ENCODE data around the gene ZNF512. TPM values are rescaled to one million over a fixed set of nuclear protein-coding genes. Genes with fewer than 3 reads are reported as not detected.

The ZNF512 gene
- total and polyA plus RNA-seq, 9 of the 15 experiments (the other 6 are each of a cell fraction or from before 2014, with no cell fraction given) = 24.7 to 101 (median 65.9) TPM

DNA sequence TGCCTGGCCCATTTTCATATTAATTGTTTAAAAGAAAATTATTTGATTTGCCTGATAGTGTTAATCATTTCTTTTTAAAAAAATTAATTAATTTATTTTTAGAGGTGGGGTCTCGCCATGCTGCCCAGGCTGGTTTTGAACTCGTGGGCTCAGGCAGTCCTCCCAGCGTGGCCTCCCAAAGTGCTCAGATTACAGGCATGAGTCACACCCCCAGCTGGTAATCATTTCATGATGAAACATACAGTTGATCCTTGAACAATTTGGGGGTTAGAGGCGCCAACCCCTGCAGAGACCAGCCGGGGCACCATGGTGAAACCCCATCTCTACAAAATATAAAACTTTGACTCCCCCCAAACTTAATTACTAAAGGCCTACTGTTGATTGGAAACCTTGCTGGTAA, 53.9 kb downstream of the ZNF512 start:
- Histone ChIP-seq H3K9me3 (replicated peaks; ENCODE audit: control insufficient read depth, insufficient read depth, low read depth, low read length) (no peaks in the 10 kb centered on the region), H3K9me1 (ENCODE audit: control insufficient read depth, insufficient read depth, low read length) (no peaks in the 10 kb centered on the region), H3K4me1 (replicated peaks in 1 of 2; ENCODE audit: control insufficient read depth in 2 of 2, insufficient read depth in 2 of 2, low read length in 2 of 2) (no peaks in the 10 kb centered on the region), H3K27me3 (ENCODE audit: control insufficient read depth in 2 of 2, insufficient read depth in 2 of 2, low read length in 2 of 2) (no peaks in the 10 kb centered on the region), H3K4me3 (no peak overlapping the region), H3K27ac (ENCODE audit: extremely low read depth, low read depth, low read length) (no peak overlapping the region), H3K79me2 (ENCODE audit: control insufficient read depth, insufficient read depth, low read length) (no peaks in the 10 kb centered on the region), H3K9ac (ENCODE audit: insufficient read depth in 1 of 2, low read depth in 2 of 2, low read length in 2 of 2) (no peak overlapping the region), H4K20me1 (replicated peaks; ENCODE audit: control insufficient read depth, insufficient read depth, low read length) (no peaks in the 10 kb centered on the region), H2AFZ (ENCODE audit: low read depth, low read length) (no peak overlapping the region), H3K4me2 (ENCODE audit: insufficient read depth, low read length) (no peak overlapping the region), H3K36me3 (ENCODE audit: control insufficient read depth, insufficient read depth, low read length) (peaks cover 84% of the 10 kb centered on the region)
- DNase-seq (ENCODE audit: extremely low read depth in 1 of 4, low spot score in 3 of 4) (no peak), ATAC-seq (no peak), FAIRE-seq (no peak)
- TF ChIP-seq, protein P1, sequence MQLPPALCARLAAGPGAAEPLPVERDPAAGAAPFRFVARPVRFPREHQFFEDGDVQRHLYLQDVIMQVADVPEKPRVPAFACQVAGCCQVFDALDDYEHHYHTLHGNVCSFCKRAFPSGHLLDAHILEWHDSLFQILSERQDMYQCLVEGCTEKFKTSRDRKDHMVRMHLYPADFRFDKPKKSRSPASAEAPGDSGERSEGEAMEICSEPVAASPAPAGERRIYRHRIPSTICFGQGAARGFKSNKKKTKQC (CRISPR knock-in tag; IDR thresholded peaks at IDR 0.05) = no peak
- TF ChIP-seq, protein P2, sequence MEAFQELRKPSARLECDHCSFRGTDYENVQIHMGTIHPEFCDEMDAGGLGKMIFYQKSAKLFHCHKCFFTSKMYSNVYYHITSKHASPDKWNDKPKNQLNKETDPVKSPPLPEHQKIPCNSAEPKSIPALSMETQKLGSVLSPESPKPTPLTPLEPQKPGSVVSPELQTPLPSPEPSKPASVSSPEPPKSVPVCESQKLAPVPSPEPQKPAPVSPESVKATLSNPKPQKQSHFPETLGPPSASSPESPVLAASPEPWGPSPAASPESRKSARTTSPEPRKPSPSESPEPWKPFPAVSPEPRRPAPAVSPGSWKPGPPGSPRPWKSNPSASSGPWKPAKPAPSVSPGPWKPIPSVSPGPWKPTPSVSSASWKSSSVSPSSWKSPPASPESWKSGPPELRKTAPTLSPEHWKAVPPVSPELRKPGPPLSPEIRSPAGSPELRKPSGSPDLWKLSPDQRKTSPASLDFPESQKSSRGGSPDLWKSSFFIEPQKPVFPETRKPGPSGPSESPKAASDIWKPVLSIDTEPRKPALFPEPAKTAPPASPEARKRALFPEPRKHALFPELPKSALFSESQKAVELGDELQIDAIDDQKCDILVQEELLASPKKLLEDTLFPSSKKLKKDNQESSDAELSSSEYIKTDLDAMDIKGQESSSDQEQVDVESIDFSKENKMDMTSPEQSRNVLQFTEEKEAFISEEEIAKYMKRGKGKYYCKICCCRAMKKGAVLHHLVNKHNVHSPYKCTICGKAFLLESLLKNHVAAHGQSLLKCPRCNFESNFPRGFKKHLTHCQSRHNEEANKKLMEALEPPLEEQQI (IDR thresholded peaks at IDR 0.05) = no peak
- TF ChIP-seq SRSF7 (optimal IDR thresholded peaks at IDR 0.05; ENCODE audit: low read depth, low read length) (no peak), KLF10 (CRISPR knock-in tag; IDR thresholded peaks at IDR 0.05) (no peak), OTX1 (CRISPR knock-in tag; IDR thresholded peaks at IDR 0.05) (no peak)
- TF ChIP-seq, protein P3, sequence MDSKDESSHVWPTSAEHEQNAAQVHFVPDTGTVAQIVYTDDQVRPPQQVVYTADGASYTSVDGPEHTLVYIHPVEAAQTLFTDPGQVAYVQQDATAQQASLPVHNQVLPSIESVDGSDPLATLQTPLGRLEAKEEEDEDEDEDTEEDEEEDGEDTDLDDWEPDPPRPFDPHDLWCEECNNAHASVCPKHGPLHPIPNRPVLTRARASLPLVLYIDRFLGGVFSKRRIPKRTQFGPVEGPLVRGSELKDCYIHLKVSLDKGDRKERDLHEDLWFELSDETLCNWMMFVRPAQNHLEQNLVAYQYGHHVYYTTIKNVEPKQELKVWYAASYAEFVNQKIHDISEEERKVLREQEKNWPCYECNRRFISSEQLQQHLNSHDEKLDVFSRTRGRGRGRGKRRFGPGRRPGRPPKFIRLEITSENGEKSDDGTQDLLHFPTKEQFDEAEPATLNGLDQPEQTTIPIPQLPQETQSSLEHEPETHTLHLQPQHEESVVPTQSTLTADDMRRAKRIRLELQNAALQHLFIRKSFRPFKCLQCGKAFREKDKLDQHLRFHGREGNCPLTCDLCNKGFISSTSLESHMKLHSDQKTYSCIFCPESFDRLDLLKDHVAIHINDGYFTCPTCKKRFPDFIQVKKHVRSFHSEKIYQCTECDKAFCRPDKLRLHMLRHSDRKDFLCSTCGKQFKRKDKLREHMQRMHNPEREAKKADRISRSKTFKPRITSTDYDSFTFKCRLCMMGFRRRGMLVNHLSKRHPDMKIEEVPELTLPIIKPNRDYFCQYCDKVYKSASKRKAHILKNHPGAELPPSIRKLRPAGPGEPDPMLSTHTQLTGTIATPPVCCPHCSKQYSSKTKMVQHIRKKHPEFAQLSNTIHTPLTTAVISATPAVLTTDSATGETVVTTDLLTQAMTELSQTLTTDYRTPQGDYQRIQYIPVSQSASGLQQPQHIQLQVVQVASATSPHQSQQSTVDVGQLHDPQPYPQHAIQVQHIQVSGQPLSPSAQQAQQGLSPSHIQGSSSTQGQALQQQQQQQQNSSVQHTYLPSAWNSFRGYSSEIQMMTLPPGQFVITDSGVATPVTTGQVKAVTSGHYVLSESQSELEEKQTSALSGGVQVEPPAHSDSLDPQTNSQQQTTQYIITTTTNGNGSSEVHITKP (IDR thresholded peaks at IDR 0.05; ENCODE audit: partially characterized antibody) = no peak
- 82% methylated on average over 5 of the region's 5 CpGs for WGBS (ENCODE audit: insufficient coverage, low coverage, missing lambda C conversion rate)
- ChIA-PET CTCF (ENCODE audit: low intra/inter-chr PET ratio) (no interaction called here), POLR2A (no interaction called here)
- in situ Hi-C loops (cut with MboI) = no loop called here
- intact Hi-C loops (cut with micrococcal nuclease) = no loop called here
- BruUV-seq (replicated peaks) = no TSS peak

Measured in K562 (cell line).